Measurements from ENCODE around the gene MEGF6. TPM values are rescaled to one million over a fixed set of nuclear protein-coding genes. Genes with fewer than 3 reads are reported as not detected.

MEGF6 gene
- total RNA-seq, 4 donors from 2014 or later, result 66.7 to 120 (median 74.5) TPM

GRCh38 chr1:3634059-3634800 is 22.9 kb upstream of the MEGF6 start:
- no peak for DNase-seq (ENCODE audit: low spot score in 2 of 2)
- 93% methylated on average over 22 of the region's 22 CpGs for WGBS
- Histone ChIP-seq H3K9me3 (no peaks in the 10 kb centered on the region), H3K36me3 (peaks cover 93% of the 10 kb centered on the region), H3K27me3 (no peaks in the 10 kb centered on the region), H3K27ac (no peak overlapping the region), H3K4me3 (no peak overlapping the region), H3K4me1 (no peaks in the 10 kb centered on the region)
- no peak for TF ChIP-seq POLR2A (IDR thresholded peaks at IDR 0.05)
- TF ChIP-seq POLR2AphosphoS5 (IDR thresholded peaks at IDR 0.05), result no peak
- TF ChIP-seq CTCF (IDR thresholded peaks at IDR 0.05), result no peak
- TF ChIP-seq EP300 (IDR thresholded peaks at IDR 0.05), result no peak

GRCh38 chr1:3633344-3634058 is 22.2 kb upstream of the MEGF6 start:
- Histone ChIP-seq H3K4me3 (no peak overlapping the region), H3K36me3 (peaks cover 100% of the 10 kb centered on the region), H3K9me3 (no peaks in the 10 kb centered on the region), H3K27ac (no peak overlapping the region), H3K27me3 (no peaks in the 10 kb centered on the region), H3K4me1 (no peaks in the 10 kb centered on the region)
- no peak for DNase-seq (ENCODE audit: low spot score in 2 of 2)
- TF ChIP-seq POLR2AphosphoS5 (IDR thresholded peaks at IDR 0.05) (no peak), POLR2A (IDR thresholded peaks at IDR 0.05) (no peak), CTCF (IDR thresholded peaks at IDR 0.05) (no peak), EP300 (IDR thresholded peaks at IDR 0.05) (no peak)
- WGBS, result 93% methylated on average over 18 of the region's 28 CpGs

GRCh38 chr1:3632716-3633343 is 21.5 kb upstream of the MEGF6 start:
- no peak for DNase-seq (ENCODE audit: low spot score in 2 of 2)
- Histone ChIP-seq H3K9me3 (no peaks in the 10 kb centered on the region), H3K27ac (no peak overlapping the region), H3K36me3 (peaks cover 100% of the 10 kb centered on the region), H3K4me1 (no peaks in the 10 kb centered on the region), H3K4me3 (no peak overlapping the region), H3K27me3 (no peaks in the 10 kb centered on the region)
- WGBS, result 95% methylated on average over 19 of the region's 26 CpGs
- no peak for TF ChIP-seq POLR2AphosphoS5 (IDR thresholded peaks at IDR 0.05)
- no peak for TF ChIP-seq POLR2A (IDR thresholded peaks at IDR 0.05)
- TF ChIP-seq CTCF (IDR thresholded peaks at IDR 0.05), result no peak
- no peak for TF ChIP-seq EP300 (IDR thresholded peaks at IDR 0.05)

- no peaks in the 10 kb centered on the region for H3K4me1 ChIP-seq
- H3K27ac ChIP-seq, result no peak overlapping the region
- H3K9me3 ChIP-seq, result no peaks in the 10 kb centered on the region
- no peaks in the 10 kb centered on the region for H3K27me3 ChIP-seq
- 97% methylated on average over 15 of the region's 17 CpGs for WGBS
- peaks cover 100% of the 10 kb centered on the region for H3K36me3 ChIP-seq
- no peak for DNase-seq (ENCODE audit: low spot score in 2 of 2)
- no peak for TF ChIP-seq EP300 (IDR thresholded peaks at IDR 0.05)
- no peak for TF ChIP-seq POLR2AphosphoS5 (IDR thresholded peaks at IDR 0.05)
- TF ChIP-seq POLR2A (IDR thresholded peaks at IDR 0.05), result no peak
- H3K4me3 ChIP-seq, result no peak overlapping the region
Measured at GRCh38 chr1:3632298-3632697, 21.0 kb upstream of the MEGF6 start.

- no peaks in the 10 kb centered on the region for H3K27me3 ChIP-seq
- TF ChIP-seq POLR2A (IDR thresholded peaks at IDR 0.05) (no peak), CTCF (IDR thresholded peaks at IDR 0.05) (no peak), POLR2AphosphoS5 (IDR thresholded peaks at IDR 0.05) (no peak), EP300 (IDR thresholded peaks at IDR 0.05) (no peak)
- H3K4me3 ChIP-seq, result no peak overlapping the region
- no peak for DNase-seq (ENCODE audit: low spot score in 2 of 2)
- H3K4me1 ChIP-seq, result no peaks in the 10 kb centered on the region
- peaks cover 98% of the 10 kb centered on the region for H3K36me3 ChIP-seq
- no peak overlapping the region for H3K27ac ChIP-seq
- WGBS, result 84% methylated on average over 22 of the region's 36 CpGs
- no peaks in the 10 kb centered on the region for H3K9me3 ChIP-seq
Measured at GRCh38 chr1:3631320-3632260, 20.3 kb upstream of the MEGF6 start.

Measured in suprapubic skin (tissue), 4 donors.